GM21526 (cell line): ENCODE data around the gene RBM47.
"Not testable (repeated sequence)": the region's sequence is repeated elsewhere in the genome, so short reads cannot be mapped to it uniquely, and the experiment has no call there.

Experiments
- ATAC-seq: cut with Tn5 transposase; IDR thresholded peaks from one replicate; pipeline ENCODE4 v1.9.1; 2021; ENCODE audit warnings: moderate library complexity; ENCODE audit not compliant: unreplicated experiment, low FRiP score

The RBM47 gene

DNA sequence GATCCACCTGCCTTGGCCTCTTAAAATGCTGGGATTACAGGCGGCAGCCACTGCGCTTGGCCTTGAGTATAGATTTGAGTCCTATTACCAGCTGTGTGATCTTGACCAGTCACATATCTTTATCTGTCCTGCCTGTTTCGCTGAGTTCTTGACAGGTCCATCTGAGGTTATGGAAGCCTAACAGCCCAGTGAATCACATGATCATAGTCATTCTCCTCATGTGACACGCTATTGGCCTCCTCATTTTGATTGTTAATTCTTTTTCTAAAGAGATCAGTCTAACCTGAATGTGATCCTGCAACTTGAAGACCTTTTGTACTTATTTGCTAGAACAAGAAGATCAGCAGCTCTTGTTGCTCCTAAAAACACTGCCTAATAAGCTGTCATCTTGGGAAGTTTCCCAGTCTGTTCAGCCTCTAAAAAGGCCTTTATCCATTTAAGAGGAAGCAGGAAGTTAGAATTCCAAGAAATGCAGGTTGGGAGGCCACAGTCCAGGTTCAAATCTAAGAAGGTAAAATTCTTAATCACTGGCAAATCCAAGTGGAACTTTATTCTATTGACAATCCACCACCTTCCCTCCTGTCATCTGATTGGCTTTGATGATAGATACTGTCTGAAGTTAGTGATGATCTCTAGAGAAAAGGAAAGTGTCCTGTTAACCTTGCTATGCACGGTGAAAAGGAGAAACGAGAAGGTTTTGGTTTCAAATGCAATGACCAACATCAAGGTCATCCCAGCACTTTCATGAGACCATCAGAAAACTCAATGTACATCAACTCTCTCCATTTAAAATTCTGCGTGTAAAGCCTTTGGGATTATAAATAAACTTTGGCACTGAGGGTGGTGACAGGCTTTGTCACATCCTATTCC lies 207.6 kb downstream of the RBM47 start:
- ATAC-seq, result no peak

DNA sequence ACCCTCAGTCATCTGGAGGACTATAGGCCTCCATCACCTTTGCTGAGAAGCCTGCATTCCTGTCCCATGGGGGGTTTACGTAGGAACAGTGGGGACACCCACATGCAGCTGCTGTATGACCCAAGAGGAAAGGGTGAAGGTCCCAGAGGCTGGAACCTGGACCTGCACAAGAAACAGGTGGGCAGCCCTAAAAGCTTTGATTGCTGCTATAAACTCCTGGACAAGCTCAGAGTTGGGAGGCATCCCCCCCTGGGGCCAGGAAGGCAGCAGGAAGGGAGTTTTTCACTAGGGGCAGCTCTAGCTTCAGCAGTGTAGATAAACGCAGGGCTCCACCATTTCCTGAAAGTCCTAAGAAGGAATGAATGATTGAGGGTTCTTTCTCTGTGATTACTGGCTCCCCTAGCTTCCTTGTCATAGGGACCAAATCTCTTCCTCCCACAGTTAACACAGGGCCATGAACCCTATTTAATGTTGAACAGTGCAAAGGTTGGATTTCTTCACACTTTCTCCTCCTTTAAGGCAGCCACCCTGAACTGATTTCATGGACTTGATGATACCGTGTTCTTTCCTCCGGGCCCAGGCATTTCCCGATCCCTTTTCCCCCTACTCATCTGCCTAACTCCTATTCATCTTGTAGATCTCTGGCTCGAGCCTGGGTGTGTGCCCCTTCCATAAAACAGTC lies 210.3 kb downstream of the RBM47 start:
- no peak for ATAC-seq

DNA sequence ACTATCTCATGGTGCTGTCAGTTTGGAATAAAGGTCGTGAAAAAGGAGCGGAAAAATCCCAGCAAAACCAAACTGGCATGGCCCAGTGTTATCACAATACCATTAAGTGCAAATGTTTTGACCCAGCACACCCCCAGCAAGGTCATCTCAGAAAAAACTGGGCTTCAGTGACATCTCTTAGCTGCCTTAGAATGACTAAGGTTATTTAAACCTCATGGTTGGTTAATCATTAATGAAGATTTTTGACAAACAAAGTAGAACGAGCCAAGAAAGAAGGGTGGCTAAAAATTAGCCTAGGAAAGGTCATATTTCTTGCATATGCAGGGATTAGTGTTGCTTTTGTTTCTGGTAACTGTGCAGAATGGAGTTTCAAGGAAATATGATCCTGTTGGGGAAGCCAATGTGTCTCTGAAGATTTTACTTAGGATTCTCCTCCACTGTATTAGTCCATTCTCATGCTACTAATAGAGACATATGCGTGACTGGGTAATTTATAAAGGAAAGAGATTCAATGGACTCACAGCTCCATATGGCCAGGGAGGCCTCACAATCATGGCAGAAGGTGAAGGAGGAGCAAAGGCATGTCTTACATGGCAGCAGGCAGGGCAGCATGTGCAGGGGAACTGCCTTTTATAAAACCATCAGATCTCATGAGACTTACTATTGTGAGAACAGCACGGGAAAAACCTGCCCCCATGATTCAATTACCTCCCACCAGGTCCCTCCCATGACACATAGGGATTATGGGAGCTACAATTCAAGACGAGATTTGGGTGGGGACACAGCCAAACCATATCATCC lies 211.0 kb downstream of the RBM47 start:
- ATAC-seq, result no peak

DNA sequence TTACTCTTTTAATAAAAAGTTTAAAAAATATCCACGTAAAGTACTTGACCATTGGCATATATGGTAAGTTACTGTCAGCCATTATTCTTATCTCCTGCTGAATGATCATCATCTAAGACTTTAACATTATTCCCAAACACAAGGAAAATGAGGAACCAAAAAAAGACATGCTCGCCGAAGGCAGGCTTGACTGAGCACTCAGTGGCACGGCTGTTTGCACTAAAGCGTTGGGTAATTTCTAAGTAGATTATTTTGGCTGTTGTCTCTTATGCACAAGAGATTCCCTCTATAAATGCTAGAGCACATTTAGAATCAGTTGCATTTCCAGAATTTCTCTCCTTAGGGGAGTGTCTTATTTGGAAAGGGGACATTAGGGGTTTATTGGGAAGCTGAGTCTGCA lies 211.7 kb downstream of the RBM47 start:
- no peak for ATAC-seq

DNA sequence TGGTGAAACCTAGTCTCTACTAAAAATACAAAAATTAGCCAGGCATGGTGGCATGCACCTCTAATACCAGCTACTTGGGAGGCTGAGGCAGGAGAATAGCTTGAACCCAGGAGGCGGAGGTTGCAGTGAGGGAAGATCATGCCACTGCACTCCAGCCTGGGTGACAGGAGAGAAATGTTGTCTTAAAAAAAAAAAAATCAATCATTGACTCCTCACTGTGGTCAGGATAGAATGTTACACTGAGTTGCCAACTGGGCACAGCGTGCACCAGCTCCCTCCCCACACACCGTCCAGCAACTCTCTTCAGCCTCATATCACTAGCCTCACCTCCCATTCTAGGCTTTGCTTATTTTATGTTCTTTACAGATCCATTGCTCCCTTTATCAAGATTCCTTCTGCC lies 215.0 kb downstream of the RBM47 start:
- no peak for ATAC-seq

DNA sequence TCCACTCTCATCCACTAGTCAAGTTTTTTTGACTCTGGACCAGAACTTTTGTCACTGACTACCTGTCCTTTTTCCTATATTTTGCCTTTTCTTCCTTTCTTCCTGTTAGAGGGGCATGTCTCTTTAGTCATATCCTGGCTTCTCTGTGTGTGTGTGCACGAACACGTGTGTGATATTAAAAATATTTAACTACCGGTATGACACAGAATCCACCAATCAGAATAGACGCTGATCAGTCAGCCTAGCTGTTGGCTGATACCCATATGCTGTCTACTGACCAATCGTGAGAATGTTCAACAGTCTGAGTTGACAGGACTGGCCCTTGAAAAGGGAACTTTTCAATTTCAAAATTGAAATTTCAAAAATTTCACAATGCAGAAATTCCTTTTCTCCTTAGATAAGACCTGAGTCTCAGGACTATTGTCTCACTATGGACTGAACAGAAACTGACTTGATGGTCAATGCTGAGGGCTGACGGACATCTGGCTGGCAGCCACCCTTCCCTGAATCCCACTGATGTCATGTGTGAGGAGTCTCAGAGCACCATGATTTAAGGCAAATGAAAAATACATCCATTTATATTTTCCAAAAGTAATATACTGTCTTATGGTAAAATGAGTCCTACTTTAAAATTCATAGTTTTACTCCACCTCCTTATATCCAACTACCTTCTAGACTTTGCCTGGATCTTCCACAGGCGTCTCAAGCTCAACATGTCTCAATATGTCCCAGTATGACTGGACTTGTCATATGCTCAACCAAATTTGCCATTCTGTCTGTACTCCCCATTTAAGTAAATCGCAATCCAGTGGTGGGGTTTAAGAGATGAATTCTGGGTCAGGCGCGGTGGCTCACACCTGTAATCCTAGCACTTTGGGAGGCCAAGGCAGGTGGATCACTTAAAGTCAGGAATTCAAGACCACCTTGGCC lies 216.5 kb downstream of the RBM47 start:
- ATAC-seq, result no peak

DNA sequence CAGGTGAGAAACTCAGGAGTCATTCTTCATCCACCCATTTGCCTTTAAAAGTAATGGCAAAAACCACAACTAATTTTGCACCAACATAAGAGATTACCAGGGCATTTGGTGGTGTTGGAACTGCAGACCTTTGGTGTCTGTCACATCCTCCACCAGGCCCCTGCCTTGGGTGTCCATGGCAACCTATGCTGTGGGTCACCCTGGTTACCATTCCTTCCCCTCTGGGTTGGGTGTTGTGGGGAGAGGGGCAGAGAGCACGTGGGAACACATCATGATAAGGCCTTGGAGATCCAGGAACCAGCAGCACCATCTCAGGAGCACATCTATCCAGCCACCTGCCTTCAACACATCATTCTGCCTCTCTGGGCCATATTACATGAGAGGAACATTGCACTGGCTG lies 217.3 kb downstream of the RBM47 start:
- no peak for ATAC-seq

DNA sequence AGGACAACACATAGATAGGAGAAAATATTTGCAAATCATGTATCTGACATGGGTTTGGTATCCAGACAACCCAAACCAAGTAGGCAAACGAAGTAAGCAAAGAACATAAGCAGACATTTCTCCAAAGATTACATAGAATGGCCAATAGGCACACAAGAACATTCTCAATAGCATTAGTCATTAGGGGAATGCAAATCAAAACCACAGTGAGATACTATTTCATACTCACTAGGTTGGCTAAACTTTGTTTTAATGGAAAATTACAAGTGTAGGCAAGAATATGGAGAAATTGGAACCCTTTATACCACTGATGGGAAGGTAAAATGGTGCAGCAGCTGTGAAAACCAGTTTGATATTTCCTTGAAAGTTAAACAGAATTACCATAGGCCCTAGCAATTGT lies 219.8 kb downstream of the RBM47 start:
- no peak for ATAC-seq

DNA sequence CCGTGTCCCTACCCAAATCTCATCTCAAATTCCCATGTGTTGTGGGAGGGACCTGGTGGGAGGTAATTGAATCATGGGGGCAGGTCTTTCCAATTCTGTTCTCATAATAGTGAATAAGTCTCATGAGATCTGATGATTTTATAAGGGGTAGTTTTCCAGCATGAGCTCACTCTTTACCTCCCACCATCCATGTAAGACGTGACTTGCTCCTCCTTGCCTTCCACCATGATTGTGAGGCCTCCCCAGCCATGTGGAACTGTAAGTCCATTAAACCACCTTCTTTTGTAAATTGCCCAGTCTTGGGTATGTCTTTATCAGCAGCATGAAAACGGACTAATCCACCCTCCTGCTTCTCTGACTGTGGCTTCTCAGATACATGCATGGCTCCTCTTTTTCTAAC lies 222.2 kb downstream of the RBM47 start:
- ATAC-seq, result not testable (repeated sequence)

DNA sequence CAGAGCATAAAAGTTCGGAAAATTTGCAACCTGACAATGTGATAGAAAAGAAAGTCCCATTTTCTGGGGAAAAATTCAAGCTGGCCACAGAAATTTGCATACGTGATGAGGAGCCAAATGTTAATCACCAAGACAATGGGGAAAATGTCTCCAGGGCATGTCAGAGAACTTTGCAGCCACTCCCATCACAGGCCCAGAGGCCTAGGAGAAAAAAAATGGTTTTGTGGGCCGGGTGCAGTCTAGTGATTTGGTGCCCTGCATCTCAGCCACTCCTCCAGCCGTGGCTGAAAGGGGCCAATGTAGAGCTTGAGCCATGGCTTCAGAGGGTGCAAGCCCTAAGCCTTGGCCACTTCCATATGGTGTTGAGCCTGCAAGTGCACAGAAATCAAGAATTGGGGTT lies 223.3 kb downstream of the RBM47 start:
- ATAC-seq, result no peak

DNA sequence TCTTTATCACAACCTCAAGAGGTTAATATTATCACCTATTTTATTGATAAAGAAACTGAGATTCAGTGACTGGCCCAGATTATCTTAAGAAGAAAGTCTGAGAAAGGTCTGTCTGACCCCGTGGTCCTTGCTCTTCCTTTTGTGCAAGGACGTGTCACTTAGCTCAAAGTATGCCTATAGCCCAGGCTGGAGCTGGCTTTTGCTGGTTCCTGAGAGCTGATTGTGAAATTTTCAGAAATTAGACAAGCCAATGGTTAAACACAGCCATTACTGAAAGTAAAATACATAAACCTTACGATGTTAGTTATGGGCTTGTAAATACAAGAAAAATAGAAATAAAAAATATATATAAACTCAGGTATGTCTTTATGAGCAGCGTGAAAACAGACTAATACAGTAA lies 224.5 kb downstream of the RBM47 start:
- ATAC-seq, result no peak

DNA sequence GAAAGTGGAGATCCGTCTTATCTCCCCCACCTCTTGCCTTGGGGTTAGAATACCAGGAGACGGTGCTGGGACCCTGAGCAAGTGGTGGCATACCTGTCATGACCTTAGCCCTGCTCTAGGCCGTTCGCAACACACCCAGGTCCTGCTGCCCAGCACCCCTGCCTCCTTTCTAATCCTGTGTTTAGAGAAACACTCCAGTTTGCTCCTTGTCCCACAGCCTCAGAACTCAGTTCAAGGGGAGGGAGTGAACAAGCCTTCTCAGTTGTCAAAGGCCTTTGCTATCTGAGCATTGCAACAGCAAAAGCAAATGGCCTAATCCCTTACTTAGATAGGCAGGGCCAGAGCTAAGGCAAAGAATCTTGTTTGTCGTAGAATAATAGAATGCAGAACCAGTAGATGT lies 226.6 kb downstream of the RBM47 start:
- no peak for ATAC-seq

DNA sequence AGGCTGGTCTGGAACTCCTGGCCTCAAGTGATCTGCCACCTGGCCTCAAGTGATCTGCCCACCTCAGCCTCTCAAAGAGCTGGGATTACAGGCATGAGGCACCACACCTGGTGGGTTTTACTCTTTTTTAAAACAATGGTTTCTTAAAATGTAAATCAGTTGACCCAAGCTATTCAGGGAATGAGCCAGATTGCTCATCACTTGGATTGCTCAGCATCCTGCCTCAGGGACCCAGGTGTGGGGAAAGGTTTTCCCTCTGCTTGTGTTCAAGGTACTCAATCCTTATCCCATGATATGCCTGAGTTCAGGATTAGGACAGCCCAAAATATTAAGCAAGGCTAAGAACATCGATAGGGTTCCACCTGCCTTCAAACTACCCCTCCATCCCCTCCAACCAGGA lies 227.1 kb downstream of the RBM47 start:
- ATAC-seq, result no peak

DNA sequence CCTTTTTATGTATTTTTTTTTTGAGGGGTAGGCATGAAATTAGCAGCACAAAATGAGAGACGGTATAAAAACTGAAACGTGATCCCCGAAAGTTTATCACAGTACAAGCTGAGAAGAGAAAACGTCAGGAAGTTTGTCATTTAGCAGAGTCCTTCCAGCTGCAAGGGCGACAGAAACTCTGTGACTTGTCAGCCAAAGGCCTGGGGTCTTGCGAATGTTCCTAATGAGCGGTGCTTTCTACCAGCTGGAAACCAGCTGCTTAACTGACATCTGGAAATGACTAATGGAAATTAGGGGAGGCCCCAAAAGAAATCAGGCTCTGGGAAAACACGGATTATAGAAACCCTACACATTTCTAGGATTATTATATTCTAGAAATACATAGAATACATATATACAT lies 228.0 kb downstream of the RBM47 start:
- ATAC-seq, result no peak

DNA sequence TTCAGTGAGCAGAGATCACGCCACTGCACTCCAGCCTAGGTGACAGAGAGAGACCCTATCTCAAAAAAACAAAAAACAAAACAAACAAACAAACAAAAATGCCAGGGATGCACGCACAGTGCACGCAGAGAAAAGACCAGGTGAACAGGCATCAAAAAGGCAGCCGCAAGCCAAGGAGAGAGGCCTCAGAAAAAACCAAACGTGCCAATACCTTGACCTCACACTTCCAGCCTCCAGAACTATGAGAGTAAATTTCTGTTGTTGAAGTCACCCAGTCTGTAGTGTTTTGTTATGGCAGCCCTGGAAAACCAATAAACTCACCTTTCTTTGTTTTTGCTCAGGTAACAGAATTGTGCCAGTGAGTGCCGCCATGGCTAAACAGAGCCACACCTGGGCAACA lies 228.6 kb downstream of the RBM47 start:
- ATAC-seq, result no peak

DNA sequence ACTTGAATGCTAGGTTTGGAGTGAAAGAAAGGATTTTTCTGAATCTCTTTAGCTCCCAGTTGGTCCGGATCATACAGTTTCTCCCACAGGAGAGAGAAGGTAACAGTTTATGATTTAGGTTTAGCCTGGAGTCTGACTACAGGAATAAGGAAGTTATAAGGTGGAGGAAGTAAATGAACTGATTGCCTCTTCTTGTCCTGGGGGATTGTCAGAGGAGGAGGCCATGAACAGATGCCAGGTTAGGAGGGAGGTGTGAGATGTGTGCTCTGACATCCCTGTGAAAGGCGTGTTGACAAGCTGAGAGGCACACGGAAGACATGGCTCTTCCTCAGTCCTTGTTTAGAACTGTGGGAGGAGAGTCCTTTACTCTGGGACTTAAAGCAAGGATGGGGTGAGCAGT lies 230.1 kb downstream of the RBM47 start:
- no peak for ATAC-seq

DNA sequence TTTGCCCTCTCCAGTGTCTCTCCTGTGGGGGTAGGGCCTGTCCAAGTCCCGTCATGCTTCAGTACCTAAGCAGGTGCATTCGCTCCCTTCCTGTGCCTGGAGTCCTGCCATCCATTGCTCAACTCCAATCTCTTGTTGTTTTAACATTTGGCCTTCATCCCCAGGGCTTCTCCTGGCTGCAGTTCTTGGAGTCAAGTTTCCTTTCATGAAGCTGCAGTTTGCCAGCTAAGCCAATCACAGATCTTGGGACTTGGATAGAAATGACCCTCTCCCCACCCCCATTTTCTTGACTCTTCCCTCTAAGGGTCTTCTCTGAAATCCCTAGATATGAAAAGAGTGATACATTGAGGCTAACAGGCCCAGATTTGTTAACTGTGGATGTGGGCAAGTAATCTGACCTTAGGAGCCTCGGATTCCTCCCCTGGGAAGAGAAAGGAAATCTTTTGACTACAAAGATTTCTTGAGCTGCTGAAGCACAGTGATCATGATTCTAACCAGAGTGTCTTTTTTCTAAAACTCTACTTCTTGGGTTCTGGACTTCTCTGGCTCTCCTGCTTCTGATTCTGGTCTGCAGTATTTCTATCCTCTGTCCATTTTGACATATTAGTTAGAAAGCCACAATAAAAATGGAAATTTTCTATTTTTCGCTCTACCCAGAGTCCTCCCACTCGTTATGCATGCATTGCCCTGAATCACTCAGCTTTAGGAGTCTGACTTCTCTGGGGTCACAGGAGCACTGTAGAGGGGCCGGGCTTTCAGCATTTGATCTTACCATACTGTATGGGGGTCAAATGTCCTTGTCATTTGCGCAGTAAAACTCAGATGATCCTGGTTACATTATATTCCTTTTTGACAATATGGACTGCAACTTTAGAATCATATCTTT lies 233.5 kb downstream of the RBM47 start:
- no peak for ATAC-seq

DNA sequence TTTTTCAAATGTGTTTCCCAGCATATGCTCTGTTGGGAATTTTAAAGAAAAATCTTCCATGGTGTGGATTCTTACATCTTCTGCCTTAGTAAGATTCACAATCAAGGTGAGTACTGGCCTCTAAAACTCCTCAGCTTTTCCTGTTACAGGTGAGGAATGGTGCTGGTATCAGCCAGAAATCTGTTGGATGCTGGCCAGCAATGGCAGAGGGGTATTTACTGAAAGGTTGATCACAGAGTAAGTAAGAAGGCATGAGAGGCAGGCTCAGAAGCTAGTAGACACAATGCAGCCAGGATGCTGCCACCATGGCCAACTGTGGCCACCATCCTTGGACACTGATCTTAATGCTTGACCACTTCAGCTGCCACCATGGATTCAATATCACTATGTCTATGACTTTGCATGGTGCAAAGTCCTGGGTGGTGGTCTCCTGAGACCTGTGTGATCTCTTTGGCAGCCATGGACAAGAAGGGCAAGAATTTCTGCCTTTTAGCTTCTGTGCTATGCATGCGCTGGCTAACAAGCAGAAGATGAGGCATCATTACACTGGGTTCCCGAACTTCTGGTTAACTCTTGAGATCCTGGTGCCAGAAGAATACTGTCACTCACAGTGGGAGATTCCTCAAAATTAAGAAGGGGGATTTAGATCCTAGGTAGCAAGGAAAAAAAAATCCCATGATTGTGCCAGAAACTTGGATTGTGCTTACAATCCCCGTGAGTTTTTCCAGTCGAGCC lies 234.3 kb downstream of the RBM47 start:
- ATAC-seq, result no peak

DNA sequence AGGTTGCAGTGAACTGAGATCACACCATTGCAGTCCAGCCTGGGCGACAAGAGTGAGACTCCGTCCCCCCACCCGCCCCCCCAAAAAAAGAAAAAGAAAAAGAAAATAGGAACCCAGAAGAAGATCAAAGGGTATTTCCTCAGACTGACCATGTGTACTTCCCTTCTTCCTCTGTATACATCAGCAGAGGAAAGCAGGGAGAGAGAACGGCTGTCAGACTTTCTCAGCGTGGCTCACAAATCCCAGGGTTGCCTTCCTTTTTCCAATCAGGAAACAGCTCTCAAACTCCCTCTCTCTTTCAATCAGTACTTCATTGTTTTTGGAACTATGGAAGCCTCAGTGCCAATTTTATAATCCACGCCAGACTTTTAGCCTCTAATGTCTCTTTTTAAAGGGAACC lies 235.4 kb downstream of the RBM47 start:
- ATAC-seq, result no peak
